Measurements from ENCODE around the gene ZDHHC15.
A peak's percentile ranks its signal among the peaks of the same experiment; 100 is the strongest.
"Not testable (repeated sequence)": the region's sequence is repeated elsewhere in the genome, so short reads cannot be mapped to it uniquely, and the experiment has no call there.

The ZDHHC15 gene, protein sequence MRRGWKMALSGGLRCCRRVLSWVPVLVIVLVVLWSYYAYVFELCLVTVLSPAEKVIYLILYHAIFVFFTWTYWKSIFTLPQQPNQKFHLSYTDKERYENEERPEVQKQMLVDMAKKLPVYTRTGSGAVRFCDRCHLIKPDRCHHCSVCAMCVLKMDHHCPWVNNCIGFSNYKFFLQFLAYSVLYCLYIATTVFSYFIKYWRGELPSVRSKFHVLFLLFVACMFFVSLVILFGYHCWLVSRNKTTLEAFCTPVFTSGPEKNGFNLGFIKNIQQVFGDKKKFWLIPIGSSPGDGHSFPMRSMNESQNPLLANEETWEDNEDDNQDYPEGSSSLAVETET

GRCh38 chrX:75522565-75523431 lies at the start of gene ZDHHC15:
ZDHHC15 (minus strand) TSS chrX:75523037; CDS start chrX:75523024, 13 bp downstream.
- peak; percentile 72 for DNase-seq

- DNase-seq: not testable (repeated sequence)
Measured at GRCh38 chrX:75560544-75560943, 37.7 kb upstream of the ZDHHC15 start.

DNA sequence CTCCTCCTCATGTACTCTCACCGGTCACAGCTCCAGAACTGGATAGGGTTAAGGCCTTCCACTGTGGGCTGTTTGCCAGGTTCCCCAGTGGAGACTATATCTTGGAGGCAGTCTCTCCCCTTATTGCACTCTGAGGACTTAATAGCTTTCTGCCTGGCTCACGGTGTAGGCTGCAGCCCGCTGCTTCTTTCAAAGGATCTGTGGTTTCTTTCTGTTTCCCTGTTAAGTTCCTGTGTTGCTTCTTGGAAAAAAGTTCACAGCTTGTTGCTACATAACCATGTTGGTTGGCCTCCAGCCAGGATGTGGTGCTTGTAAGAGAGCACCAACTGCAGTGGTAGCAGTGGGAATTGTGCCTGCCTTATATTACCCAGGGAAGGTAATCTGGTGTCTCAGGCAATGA lies 24.9 kb upstream of the ZDHHC15 start:
- DNase-seq: peak; percentile 48

DNA sequence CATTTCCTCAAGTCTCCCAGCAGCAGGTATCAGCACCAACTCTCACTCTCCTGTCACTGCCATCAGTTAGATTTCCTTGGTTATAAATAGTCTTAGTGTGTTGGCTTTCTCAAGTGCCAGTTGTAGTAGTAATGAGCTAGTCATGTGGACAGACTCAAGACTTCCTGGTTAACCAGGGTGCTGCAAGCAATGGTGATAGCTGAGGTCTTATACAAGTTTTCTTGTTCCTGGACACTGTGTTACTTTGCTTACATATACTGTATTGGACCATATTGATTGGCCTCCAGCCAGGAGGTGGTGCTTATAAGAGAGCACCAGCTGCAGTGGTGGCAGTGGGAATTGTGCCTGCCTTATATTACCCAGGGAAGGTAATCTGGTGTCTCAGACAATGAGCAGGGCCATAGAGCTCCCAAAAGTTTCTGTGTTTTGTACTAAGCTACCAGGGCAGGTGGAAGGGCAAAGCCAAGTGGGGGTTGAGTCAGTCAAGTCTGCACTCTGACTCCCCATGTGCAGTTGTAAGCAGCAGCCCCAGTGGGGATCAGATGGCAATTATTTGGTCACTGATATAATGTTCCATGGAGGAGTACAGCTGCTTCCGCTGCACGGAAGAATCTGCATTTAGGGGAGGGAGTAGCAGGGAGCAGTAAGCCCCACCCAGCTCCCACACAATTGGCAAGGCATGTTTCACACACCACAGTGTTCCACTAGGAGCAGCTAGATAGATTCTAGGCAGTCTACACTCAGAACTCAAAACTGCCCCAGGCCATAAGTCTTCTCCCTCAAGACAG lies 24.1 kb upstream of the ZDHHC15 start:
- DNase-seq: peak; percentile 36

DNA sequence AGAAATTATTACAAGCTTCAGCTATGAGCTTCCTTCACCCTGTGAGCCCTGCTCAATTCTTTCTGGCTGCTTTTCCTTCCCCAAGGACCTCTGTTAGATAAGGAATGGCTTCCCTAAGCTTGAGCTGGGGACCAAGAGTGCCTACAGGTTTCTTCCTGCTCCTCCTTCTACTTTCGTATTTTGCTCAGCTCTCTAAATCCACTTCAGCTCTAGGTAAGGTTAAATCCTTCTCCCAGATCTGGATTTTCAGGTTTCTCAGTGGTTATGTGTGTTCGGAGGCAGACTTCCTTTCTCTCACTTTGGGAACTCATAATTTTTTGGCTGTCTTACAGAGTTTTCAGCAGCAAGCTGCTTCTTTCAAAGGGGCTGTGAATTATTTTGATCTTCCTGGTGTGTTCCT lies 21.9 kb upstream of the ZDHHC15 start:
- no peak for DNase-seq

DNA sequence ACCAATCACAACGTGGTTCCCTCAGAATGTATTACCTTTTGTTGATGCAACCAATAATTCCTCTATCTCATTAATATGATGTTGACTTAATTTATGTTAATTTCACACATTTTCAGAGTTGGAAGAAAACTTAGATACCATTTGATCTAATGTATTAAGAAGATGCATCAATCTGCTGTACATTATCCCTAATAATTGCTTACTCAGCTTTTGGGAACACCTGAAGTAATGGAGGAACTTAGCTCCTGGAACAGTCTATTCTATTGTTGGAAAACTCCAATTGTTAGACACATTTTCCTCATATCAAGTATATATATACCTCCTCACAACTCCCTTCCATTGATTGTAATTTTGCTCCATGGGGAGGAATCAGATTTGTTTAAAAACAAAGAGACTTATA lies 38.9 kb downstream of the ZDHHC15 start:
- DNase-seq: no peak

GRCh38 chrX:75461780-75462179 lies 61.1 kb downstream of the ZDHHC15 start:
- not testable (repeated sequence) for DNase-seq

GRCh38 chrX:75421688-75422230 lies 101.1 kb downstream of the ZDHHC15 start:
- no peak for DNase-seq

DNA sequence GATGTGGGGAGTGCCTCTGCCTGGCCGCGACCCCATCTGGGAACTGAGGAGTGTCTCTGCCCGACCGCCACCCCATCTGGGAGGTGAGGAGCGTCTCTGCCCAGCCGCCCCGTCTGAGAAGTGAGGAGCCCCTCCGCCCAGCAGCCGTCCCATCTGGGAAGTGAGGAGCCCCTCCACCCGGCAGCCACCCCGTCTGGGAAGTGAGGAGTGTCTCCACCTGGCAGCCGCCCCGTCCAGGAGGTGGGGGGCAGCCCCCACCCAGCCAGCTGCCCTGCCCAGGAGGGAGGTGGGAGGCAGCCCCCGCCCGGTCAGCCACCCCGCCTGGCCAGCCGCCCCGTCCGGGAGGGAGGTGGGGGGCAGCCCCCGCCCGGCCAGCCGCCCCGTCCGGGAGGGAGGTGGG lies 115.7 kb downstream of the ZDHHC15 start:
- not testable (repeated sequence) for DNase-seq

DNA sequence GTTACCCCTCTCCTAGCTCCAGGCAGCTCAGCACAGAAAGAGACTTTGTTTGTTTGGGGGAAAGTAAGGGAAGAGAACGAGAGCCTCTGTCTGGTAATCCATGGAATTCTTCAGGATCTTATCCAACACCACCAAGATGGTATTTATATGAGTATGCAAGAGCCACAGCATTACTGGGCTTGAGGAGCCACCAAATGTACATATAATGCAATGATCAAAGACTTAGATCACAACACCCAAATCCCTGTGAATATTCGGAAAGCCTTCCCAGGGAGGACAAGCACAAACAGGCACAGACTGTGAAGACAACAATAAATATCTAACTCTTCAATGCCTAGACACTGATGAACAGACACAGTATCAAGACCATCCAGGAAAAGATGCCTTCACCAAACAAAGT lies 132.4 kb downstream of the ZDHHC15 start:
- DNase-seq: no peak

DNA sequence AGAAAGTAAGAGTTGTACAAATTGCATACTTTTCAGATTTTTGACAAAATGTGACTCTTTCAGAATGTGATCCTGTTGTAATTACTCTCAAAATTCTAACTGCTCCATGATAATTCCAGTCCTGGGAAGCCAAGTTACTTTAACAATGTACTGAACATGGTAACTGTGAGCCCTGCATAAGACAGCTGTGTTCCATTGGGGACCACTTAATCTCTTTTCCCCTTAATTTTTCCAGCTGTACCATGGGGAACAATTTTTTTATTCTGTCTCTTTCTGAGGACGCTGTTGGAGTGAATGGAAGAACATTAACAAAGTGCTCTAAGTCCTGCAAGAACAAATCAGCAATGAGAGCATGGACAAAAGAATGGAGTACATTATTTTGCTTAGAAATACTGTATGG lies 153.1 kb downstream of the ZDHHC15 start:
- no peak for DNase-seq

GRCh38 chrX:75366861-75367260 lies 156.0 kb downstream of the ZDHHC15 start:
- no peak for DNase-seq

DNA sequence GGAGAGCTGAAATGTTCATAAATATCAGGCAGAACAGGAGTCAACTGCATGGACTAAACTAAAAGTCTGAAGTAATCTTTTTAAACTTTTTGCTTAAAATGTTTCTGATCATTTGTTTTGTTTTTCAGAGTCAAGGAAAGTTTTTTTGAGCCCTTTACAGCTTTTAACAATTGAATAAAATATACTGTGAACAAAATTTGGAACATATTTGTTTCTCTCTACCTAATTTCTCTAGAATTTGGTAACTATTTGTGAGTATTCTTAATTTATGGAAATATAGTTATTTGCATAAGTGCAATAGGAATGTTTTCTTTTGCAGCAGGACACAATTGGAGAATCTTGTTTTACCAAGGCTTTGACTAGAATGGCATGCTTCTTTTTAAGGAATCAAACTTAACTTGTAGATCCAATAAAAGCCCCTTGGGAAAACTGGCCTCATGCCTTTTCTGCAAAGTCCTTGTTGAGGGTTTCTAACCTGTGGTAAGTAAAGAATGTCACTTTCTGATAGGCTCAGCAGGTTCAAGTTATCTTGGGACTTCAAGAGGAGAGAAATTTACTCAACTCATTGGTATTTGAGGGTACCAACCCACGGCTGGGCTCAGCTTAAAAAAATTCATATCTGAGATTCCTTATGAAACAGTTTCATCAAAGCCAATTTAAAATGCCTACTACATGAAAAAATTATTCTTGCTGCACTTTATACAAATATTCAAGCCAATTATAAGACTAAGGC lies 157.4 kb downstream of the ZDHHC15 start:
- no peak for DNase-seq

GRCh38 chrX:75361788-75362187 lies 161.0 kb downstream of the ZDHHC15 start:
- no peak for DNase-seq

DNA sequence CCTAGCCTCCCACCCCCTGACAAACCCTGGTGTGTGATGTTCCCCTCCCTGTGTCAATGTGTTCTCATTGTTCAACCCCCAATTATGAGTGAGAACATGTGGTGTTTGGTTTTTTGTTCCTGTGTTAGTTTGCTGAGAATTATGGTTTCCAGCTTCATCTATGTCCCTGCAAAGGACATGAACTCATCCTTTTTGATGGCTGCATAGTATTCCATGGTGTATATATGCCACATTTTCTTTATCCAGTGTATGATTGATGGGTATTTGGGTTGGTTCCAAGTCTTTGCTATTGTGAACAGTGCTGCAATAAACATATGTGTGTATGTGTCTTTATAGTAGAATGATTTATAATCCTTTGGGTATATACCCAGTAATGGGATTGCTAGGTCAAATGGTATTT lies 174.2 kb downstream of the ZDHHC15 start:
- not testable (repeated sequence) for DNase-seq

GRCh38 chrX:75337525-75337924 lies 185.3 kb downstream of the ZDHHC15 start:
- DNase-seq: no peak

DNA sequence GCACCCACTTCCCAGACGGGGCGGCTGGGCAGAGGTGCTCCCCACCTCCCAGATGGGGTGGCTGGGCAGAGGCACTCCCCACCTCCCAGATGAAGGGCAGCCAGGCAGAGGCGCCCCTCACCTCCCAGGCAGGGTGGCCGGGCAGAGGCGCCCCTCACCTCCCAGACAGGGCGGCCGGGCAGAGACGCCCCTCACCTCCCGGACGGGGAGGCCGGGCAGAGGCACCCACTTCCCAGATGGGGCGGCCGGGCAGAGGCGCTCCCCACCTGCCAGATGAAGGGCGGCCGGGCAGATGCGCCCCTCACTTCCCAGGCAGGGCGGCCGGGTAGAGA lies 187.7 kb downstream of the ZDHHC15 start:
- DNase-seq: no peak

DNA sequence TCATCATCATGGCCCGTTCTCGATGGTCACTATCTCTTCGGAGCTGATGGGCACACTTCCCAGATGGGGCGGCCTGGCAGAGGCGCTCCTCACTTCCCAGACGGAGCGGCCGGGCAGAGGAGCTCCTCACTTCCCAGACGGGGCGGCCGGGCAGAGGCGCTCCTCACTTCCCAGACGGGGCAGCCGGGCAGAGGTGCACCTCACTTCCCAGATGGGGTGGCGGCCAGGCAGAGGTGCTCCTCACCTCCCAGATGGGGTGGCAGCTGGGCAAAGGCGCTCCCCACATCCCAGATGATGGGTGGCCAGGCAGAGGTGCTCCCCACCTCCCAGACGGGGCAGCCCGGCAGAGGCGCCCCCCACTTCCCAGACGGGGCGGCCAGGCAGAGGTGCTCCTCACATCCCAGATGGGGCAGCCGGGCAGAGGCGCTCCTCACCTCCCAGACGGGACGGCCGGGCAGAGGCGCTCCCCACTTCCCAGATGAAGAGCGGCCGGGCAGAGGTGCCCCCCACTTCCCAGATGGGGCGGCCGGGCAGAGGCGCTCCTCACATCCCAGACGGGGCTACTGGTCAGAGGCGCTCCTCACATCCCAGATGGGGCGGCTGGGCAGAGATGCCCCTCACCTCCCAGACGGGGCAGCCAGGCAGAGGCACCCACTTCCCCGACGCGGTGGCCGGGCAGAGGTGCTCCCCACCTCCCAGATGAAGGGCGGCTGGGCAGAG lies 188.3 kb downstream of the ZDHHC15 start:
- DNase-seq: not testable (repeated sequence)

- DNase-seq: no peak
Measured at GRCh38 chrX:75327607-75328006, 195.2 kb downstream of the ZDHHC15 start.
